HL-60 (cell line): ENCODE data around the gene ZNF486.

Experiments
- POLR2AphosphoS5 ChIP-seq: IDR thresholded peaks from 2 replicates; pipeline ENCODE4 v1.6.1; 2012; ENCODE audit warnings: low read depth
- TF ChIP-seq, protein P1 (sequence below): IDR thresholded peaks from one replicate; pipeline ENCODE4 v1.5.1; 2011; ENCODE audit warnings: low read length, control low read depth, inconsistent platforms; ENCODE audit not compliant: insufficient read depth
- TF ChIP-seq, protein P2 (sequence below): IDR thresholded peaks from 2 replicates; pipeline ENCODE4 v1.6.1; 2012; ENCODE audit warnings: low read depth; ENCODE audit not compliant: insufficient replicate concordance

DNA sequence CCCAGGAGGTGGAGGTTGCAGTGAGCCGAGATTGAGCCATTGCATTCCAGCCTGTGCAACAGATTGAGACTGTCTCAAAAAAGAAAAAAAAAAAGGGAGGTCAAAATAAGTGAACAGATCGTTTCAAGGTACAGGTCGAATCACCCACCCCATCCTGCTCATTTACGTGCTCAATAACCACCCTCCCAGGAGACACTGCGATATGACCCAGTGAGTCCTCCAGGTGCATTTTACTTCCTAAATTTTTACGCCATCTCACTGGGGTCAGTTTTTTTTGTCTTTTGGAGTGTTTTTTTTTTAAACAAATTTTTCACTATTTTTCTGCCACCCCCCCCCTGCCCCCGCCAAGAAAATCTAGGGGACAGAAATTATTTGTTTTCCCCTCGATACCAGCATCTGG, 68.1 kb downstream of the ZNF486 start:
- TF ChIP-seq, protein P1, sequence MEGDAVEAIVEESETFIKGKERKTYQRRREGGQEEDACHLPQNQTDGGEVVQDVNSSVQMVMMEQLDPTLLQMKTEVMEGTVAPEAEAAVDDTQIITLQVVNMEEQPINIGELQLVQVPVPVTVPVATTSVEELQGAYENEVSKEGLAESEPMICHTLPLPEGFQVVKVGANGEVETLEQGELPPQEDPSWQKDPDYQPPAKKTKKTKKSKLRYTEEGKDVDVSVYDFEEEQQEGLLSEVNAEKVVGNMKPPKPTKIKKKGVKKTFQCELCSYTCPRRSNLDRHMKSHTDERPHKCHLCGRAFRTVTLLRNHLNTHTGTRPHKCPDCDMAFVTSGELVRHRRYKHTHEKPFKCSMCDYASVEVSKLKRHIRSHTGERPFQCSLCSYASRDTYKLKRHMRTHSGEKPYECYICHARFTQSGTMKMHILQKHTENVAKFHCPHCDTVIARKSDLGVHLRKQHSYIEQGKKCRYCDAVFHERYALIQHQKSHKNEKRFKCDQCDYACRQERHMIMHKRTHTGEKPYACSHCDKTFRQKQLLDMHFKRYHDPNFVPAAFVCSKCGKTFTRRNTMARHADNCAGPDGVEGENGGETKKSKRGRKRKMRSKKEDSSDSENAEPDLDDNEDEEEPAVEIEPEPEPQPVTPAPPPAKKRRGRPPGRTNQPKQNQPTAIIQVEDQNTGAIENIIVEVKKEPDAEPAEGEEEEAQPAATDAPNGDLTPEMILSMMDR: no peak
- no peak for TF ChIP-seq POLR2AphosphoS5
- TF ChIP-seq, protein P2, sequence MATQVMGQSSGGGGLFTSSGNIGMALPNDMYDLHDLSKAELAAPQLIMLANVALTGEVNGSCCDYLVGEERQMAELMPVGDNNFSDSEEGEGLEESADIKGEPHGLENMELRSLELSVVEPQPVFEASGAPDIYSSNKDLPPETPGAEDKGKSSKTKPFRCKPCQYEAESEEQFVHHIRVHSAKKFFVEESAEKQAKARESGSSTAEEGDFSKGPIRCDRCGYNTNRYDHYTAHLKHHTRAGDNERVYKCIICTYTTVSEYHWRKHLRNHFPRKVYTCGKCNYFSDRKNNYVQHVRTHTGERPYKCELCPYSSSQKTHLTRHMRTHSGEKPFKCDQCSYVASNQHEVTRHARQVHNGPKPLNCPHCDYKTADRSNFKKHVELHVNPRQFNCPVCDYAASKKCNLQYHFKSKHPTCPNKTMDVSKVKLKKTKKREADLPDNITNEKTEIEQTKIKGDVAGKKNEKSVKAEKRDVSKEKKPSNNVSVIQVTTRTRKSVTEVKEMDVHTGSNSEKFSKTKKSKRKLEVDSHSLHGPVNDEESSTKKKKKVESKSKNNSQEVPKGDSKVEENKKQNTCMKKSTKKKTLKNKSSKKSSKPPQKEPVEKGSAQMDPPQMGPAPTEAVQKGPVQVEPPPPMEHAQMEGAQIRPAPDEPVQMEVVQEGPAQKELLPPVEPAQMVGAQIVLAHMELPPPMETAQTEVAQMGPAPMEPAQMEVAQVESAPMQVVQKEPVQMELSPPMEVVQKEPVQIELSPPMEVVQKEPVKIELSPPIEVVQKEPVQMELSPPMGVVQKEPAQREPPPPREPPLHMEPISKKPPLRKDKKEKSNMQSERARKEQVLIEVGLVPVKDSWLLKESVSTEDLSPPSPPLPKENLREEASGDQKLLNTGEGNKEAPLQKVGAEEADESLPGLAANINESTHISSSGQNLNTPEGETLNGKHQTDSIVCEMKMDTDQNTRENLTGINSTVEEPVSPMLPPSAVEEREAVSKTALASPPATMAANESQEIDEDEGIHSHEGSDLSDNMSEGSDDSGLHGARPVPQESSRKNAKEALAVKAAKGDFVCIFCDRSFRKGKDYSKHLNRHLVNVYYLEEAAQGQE: no peak
